ENCODE data around the gene PADI3. TPM values are rescaled to one million over a fixed set of nuclear protein-coding genes. Genes with fewer than 3 reads are reported as not detected.

PADI3 gene
- total and polyA plus RNA-seq, 2 donors (not counting 1 experiment from before 2014, with no cell fraction given): not detected

DNA sequence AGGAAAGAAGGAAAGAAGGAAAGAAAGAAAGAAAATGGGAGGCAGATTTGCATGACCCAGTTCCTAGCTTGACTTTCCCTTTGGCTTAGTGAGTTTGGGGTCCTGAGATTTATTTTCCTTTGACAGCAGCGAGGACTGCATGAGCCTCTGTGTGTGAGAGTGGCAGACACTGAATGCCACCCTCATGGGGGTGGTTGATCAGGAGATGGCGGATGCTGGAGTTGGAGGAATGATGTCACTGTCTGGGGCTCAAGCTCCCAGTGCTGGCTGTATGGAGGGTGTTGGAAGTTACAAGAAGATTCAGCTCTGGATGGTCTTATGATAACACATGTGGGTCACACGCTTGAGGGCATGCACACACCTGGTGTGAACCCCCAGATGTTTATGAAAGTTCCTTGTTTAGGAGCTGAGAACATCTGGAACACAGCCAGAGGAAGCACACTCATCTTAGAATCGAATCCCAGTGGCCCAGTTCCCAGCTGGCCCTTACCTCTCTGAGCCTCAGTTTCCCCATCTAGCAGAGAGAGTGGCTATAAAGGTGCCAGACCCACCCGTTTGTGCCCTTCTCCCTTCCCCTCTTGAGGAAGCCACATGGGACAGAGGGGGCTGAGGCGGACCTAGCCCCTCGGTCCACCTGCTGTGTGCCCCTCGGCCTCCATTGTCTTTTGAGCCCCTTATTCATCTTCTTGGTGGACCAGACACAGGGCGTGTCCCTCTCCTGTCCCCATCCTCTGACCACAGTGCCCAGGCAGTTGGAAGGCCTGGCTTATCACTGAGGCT, 64.8 kb downstream of the PADI3 start:
- DNase-seq (ENCODE audit: low read depth in 2 of 2): no peak
- Histone ChIP-seq H3K4me2 (ENCODE audit: extremely low read depth, insufficient read depth, low read length) (no peak overlapping the region), H3K9me3 (ENCODE audit: control insufficient read depth, insufficient read depth, low read depth, low read length) (no peaks in the 10 kb centered on the region), H3K27ac (ENCODE audit: insufficient read depth, low read length) (no peak overlapping the region), H2AFZ (ENCODE audit: low read length) (no peak overlapping the region), H3K4me1 (ENCODE audit: control insufficient read depth, extremely low read depth, insufficient read depth, low read length) (no peaks in the 10 kb centered on the region), H3K27me3 (ENCODE audit: control insufficient read depth, insufficient read depth, low read length) (no peaks in the 10 kb centered on the region), H3K79me2 (ENCODE audit: control insufficient read depth, insufficient read depth, low read length) (no peaks in the 10 kb centered on the region), H3K36me3 (ENCODE audit: control insufficient read depth, insufficient read depth, low read length) (no peaks in the 10 kb centered on the region), H3K4me3 (replicated peaks in 1 of 4; ENCODE audit: control extremely low read depth in 1 of 4, insufficient read depth in 1 of 4, low read depth in 3 of 4, low read length in 4 of 4) (no peak overlapping the region), H3K9ac (ENCODE audit: insufficient read depth, low read length) (no peak overlapping the region), H4K20me1 (ENCODE audit: control insufficient read depth, extremely low read depth, insufficient read depth, low read length) (no peaks in the 10 kb centered on the region)
- TF ChIP-seq, protein P1, sequence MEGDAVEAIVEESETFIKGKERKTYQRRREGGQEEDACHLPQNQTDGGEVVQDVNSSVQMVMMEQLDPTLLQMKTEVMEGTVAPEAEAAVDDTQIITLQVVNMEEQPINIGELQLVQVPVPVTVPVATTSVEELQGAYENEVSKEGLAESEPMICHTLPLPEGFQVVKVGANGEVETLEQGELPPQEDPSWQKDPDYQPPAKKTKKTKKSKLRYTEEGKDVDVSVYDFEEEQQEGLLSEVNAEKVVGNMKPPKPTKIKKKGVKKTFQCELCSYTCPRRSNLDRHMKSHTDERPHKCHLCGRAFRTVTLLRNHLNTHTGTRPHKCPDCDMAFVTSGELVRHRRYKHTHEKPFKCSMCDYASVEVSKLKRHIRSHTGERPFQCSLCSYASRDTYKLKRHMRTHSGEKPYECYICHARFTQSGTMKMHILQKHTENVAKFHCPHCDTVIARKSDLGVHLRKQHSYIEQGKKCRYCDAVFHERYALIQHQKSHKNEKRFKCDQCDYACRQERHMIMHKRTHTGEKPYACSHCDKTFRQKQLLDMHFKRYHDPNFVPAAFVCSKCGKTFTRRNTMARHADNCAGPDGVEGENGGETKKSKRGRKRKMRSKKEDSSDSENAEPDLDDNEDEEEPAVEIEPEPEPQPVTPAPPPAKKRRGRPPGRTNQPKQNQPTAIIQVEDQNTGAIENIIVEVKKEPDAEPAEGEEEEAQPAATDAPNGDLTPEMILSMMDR (conservative IDR thresholded peaks at IDR 0.05 in 1 of 2, IDR thresholded peaks at IDR 0.05 in 1 of 2; ENCODE audit: low read depth in 1 of 2, low read length in 2 of 2): no peak
- no peak for TF ChIP-seq EZH2 (IDR thresholded peaks at IDR 0.05; ENCODE audit: low read length, missing control alignments)

DNA sequence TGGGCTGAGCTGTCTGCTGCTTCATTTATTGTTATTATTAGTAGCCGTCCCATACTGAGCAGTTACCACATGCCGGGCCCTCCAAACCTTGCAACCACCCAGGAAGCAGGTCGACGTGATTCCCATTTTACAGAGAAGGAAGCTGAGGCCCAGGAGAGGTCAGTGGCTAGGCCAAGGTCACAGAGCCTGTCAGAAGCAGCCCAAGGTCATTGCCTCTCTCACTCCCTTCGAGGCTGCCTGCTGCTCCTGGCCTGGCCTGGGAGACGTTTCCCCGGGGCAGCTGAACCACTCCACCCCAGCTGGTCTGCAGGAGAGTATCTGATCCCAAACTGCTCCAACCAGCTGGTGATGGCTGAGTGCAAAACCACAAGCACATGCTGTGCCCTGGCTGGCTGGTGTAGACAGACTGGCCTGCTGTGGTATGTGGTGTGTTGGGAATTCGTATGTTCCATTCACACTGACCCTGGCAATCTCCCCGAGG, 65.6 kb downstream of the PADI3 start:
- DNase-seq (ENCODE audit: low read depth in 2 of 2): no peak
- TF ChIP-seq, protein P1 (conservative IDR thresholded peaks at IDR 0.05 in 1 of 2, IDR thresholded peaks at IDR 0.05 in 1 of 2; ENCODE audit: low read depth in 1 of 2, low read length in 2 of 2): no peak
- no peak for TF ChIP-seq EZH2 (IDR thresholded peaks at IDR 0.05; ENCODE audit: low read length, missing control alignments)
- Histone ChIP-seq H3K4me2 (ENCODE audit: extremely low read depth, insufficient read depth, low read length) (no peak overlapping the region), H3K4me3 (replicated peaks in 1 of 4; ENCODE audit: control extremely low read depth in 1 of 4, insufficient read depth in 1 of 4, low read depth in 3 of 4, low read length in 4 of 4) (no peak overlapping the region), H3K4me1 (ENCODE audit: control insufficient read depth, extremely low read depth, insufficient read depth, low read length) (no peaks in the 10 kb centered on the region), H3K9ac (ENCODE audit: insufficient read depth, low read length) (no peak overlapping the region), H3K79me2 (ENCODE audit: control insufficient read depth, insufficient read depth, low read length) (no peaks in the 10 kb centered on the region), H3K27ac (ENCODE audit: insufficient read depth, low read length) (no peak overlapping the region), H3K27me3 (ENCODE audit: control insufficient read depth, insufficient read depth, low read length) (no peaks in the 10 kb centered on the region), H4K20me1 (ENCODE audit: control insufficient read depth, extremely low read depth, insufficient read depth, low read length) (no peaks in the 10 kb centered on the region), H3K36me3 (ENCODE audit: control insufficient read depth, insufficient read depth, low read length) (no peaks in the 10 kb centered on the region), H2AFZ (ENCODE audit: low read length) (no peak overlapping the region), H3K9me3 (ENCODE audit: control insufficient read depth, insufficient read depth, low read depth, low read length) (no peaks in the 10 kb centered on the region)

DNA sequence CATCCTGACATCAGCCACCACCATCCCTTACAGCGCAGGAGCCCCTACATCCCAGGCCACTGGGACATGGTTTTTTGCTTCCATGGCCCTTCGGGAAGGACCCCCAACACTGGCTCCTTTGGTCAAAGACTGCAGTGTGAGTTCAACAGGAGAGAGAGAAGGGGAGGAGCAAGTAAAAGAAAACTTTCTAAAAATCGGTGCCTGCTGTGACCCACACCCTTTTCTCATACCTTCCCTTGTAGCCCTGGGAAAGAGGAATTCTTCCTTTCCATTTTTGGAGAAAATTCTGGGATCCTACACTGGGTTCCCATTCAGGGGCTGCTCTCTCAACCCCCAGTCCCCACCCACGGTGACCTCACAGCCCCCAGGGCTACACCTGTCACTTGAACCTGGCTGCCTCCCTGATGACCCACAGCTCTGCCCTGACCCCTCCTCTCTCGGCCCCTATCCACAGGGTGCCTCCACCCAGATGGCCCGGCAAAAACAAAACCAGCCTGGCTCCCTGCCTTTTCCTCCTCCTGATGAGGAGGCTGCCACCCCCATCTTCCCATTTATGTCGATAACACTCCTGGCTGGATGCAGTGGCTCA, 66.7 kb downstream of the PADI3 start:
- Histone ChIP-seq H4K20me1 (ENCODE audit: control insufficient read depth, extremely low read depth, insufficient read depth, low read length) (no peaks in the 10 kb centered on the region), H3K9me3 (ENCODE audit: control insufficient read depth, insufficient read depth, low read depth, low read length) (no peaks in the 10 kb centered on the region), H3K4me2 (ENCODE audit: extremely low read depth, insufficient read depth, low read length) (no peak overlapping the region), H3K79me2 (ENCODE audit: control insufficient read depth, insufficient read depth, low read length) (no peaks in the 10 kb centered on the region), H3K36me3 (ENCODE audit: control insufficient read depth, insufficient read depth, low read length) (no peaks in the 10 kb centered on the region), H2AFZ (ENCODE audit: low read length) (no peak overlapping the region), H3K9ac (ENCODE audit: insufficient read depth, low read length) (no peak overlapping the region), H3K27ac (ENCODE audit: insufficient read depth, low read length) (no peak overlapping the region), H3K4me3 (replicated peaks in 1 of 4; ENCODE audit: control extremely low read depth in 1 of 4, insufficient read depth in 1 of 4, low read depth in 3 of 4, low read length in 4 of 4) (no peak overlapping the region), H3K27me3 (ENCODE audit: control insufficient read depth, insufficient read depth, low read length) (no peaks in the 10 kb centered on the region), H3K4me1 (ENCODE audit: control insufficient read depth, extremely low read depth, insufficient read depth, low read length) (no peaks in the 10 kb centered on the region)
- no peak for DNase-seq (ENCODE audit: low read depth in 2 of 2)
- TF ChIP-seq EZH2 (IDR thresholded peaks at IDR 0.05; ENCODE audit: low read length, missing control alignments): no peak
- TF ChIP-seq, protein P1 (conservative IDR thresholded peaks at IDR 0.05 in 1 of 2, IDR thresholded peaks at IDR 0.05 in 1 of 2; ENCODE audit: low read depth in 1 of 2, low read length in 2 of 2): no peak
